Prostate gland (tissue), 2 donors: ENCODE measurements around the gene ACTL7A. TPM values are rescaled to one million over a fixed set of nuclear protein-coding genes. Genes with fewer than 3 reads are reported as not detected.
"Not testable (repeated sequence)": the region's sequence is repeated elsewhere in the genome, so short reads cannot be mapped to it uniquely, and the experiment has no call there.

ENCODE experiments used
- DNase-seq: peaks from one replicate; pipeline ENCODE4 v3.0.0-alpha.2; 2019; ENCODE audit warnings: low spot score
- H3K27ac ChIP-seq, 2 donors: fragments of 200-600 bp; sonication (generic); 2 replicates each; pipeline ENCODE4 v1.5.1; 2017 to 2019
- H3K27me3 ChIP-seq: fragments of 200-600 bp; sonication (generic); replicated peaks from 2 replicates; pipeline ENCODE4 v1.5.1; 2019; ENCODE audit not compliant: insufficient read depth
- H3K36me3 ChIP-seq, 2 donors: fragments of 200-600 bp; sonication (generic); 1 replicate in 1 of 2; 2 replicates in 1 of 2; pipeline versions ENCODE4 v1.5.1 to v1.8.1; 2017 to 2019
- H3K4me1 ChIP-seq: fragments of 200-600 bp; sonication (generic); replicated peaks from 2 replicates; pipeline ENCODE4 v1.5.1; 2019
- H3K4me3 ChIP-seq, 2 donors: fragments of 200-600 bp; sonication (generic); 2 replicates each; pipeline ENCODE4 v1.5.1; 2017 to 2019
- H3K9me3 ChIP-seq: fragments of 200-600 bp; sonication (generic); 2 replicates; pipeline ENCODE4 v1.5.1; 2017
- CTCF ChIP-seq, 4 experiments: fragments of 200-600 bp in 2 of 4; fragments of 450-650 bp in 2 of 4; sonication (generic) in 2 of 4; IDR thresholded peaks; 1 replicate in 3 of 4; 2 replicates in 1 of 4; pipeline ENCODE4 v1.5.1; 2016 to 2019; ENCODE audit warnings: antibody characterized with exemption in 4 of 4, mild to moderate bottlenecking in 2 of 4, moderate library complexity in 2 of 4
- POLR2A ChIP-seq: fragments of 450-650 bp; IDR thresholded peaks from one replicate; pipeline ENCODE4 v1.6.1; 2016; ENCODE audit warnings: antibody characterized with exemption, mild to moderate bottlenecking
- POLR2AphosphoS5 ChIP-seq: sonication (generic); formaldehyde crosslinking; IDR thresholded peaks from one replicate; pipeline ENCODE4 v1.6.1; 2017; ENCODE audit warnings: antibody characterized with exemption
- WGBS: methylation state at CpG from one replicate; pipeline ENCODE4 v1.1.5; 2018; 5-methylcytosine and 5-hydroxymethylcytosine counted together
- intact Hi-C: fragments of 100-400 bp; cut with DNase I; formaldehyde crosslinking; loops from one replicate; pipeline ENCODE4 v1.14.2; 2022
- total RNA-seq, 2 donors: library from RNA; depleted of rRNA; stranded (reverse); fragments of >200 nt; gene quantifications; one replicate each; pipeline ENCODE4 v1.1.0, GENCODE V29; 2016

Gene ACTL7A
- total RNA-seq, 2 donors from 2014 or later = 10.1 TPM; not detected in 1

DNA sequence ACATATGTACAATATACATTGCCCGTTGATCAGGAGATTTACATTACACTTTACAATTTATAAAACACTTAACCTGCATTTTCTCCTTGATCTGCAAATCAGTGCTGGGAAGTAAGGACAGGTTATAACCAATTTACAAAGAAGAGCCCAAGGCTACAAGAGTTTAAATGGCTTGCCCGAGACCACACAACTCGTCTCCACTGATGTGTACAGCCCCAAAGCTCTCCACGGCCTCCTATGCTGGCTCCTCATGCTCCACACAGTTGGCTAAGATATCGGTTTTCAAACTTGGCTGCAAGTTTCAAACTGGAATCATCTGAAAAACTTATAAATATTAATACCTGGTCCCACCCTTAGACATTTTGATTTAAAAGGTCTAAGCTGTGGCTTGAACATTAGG is 16.6 kb upstream of the ACTL7A start:
- DNase-seq = no peak
- 44% methylated on average over 5 of the region's 5 CpGs for WGBS
- TF ChIP-seq CTCF (IDR thresholded peaks at IDR 0.05) = no peak
- TF ChIP-seq POLR2AphosphoS5 = no peak
- no peak for TF ChIP-seq POLR2A

GRCh38 chr9:108845947-108846346 is 16.1 kb upstream of the ACTL7A start:
- Histone ChIP-seq H3K9me3 (no peaks in the 10 kb centered on the region), H3K27ac (no peak overlapping the region), H3K4me1 (no peaks in the 10 kb centered on the region), H3K4me3 (no peak overlapping the region), H3K27me3 (no peaks in the 10 kb centered on the region), H3K36me3 (no peaks in the 10 kb centered on the region)
- 95% methylated on average over 2 of the region's 2 CpGs for WGBS
- intact Hi-C loops = no loop called here
- no peak for DNase-seq
- TF ChIP-seq POLR2AphosphoS5 = no peak
- TF ChIP-seq POLR2A = no peak
- TF ChIP-seq CTCF (IDR thresholded peaks at IDR 0.05) = no peak

More for the DNA sequence above, 16.6 kb upstream of the ACTL7A start:
- intact Hi-C loops = no loop called here
- Histone ChIP-seq H3K9me3 (no peaks in the 10 kb centered on the region), H3K4me1 (no peaks in the 10 kb centered on the region), H3K36me3 (no peaks in the 10 kb centered on the region), H3K4me3 (no peak overlapping the region), H3K27ac (no peak overlapping the region), H3K27me3 (no peaks in the 10 kb centered on the region)

DNA sequence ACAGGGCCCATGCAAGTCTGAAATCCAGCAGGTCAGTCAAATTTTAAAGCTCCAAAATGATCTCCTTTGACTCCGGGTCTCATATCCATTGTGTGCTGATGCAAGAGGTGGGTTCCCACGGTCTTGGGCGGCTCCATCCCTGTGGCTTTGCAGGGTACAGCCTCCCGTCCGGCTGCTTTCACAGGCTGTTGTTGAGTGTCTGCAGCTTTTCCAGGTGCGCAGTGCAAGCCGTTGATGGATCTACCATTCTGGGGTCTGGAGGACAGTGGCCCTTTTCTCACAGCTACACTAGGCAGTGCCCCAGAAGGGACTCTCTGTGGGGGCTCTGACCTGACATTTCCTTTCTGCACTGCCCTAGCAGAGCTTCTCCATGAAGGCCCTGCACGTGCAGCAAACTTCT is 13.8 kb upstream of the ACTL7A start:
- H3K27ac ChIP-seq, H3K4me1 ChIP-seq, DNase-seq, H3K4me3 ChIP-seq, H3K36me3 ChIP-seq, H3K9me3 ChIP-seq, H3K27me3 ChIP-seq, intact Hi-C loops: not testable (repeated sequence)
- WGBS = 77% methylated on average over 8 of the region's 8 CpGs

- Histone ChIP-seq H3K27ac (no peak overlapping the region), H3K4me3 (no peak overlapping the region), H3K27me3 (no peaks in the 10 kb centered on the region), H3K36me3 (no peaks in the 10 kb centered on the region), H3K9me3 (no peaks in the 10 kb centered on the region), H3K4me1 (no peaks in the 10 kb centered on the region)
- intact Hi-C loops = no loop called here
- TF ChIP-seq POLR2AphosphoS5 = no peak
- TF ChIP-seq CTCF (IDR thresholded peaks at IDR 0.05) = no peak
- no peak for TF ChIP-seq POLR2A
- WGBS = 95% methylated on average over 3 of the region's 3 CpGs
- DNase-seq = no peak
Measured at GRCh38 chr9:108850293-108850897, 11.7 kb upstream of the ACTL7A start.

- Histone ChIP-seq H3K27me3 (no peaks in the 10 kb centered on the region), H3K36me3 (no peaks in the 10 kb centered on the region), H3K4me3 (no peak overlapping the region), H3K27ac (no peak overlapping the region), H3K9me3 (no peaks in the 10 kb centered on the region), H3K4me1 (no peaks in the 10 kb centered on the region)
- intact Hi-C loops = no loop called here
- DNase-seq = no peak
- TF ChIP-seq POLR2A = no peak
- TF ChIP-seq POLR2AphosphoS5 = no peak
- TF ChIP-seq CTCF (IDR thresholded peaks at IDR 0.05) = no peak
- 83% methylated on average over 3 of the region's 3 CpGs for WGBS
Measured at GRCh38 chr9:108851138-108851537, 10.9 kb upstream of the ACTL7A start.
